Thyroid gland (tissue), 4 donors: ENCODE measurements around the gene SZT2.

Experiments used
- POLR2A ChIP-seq, 2 donors: fragments of 450-650 bp; IDR thresholded peaks; one replicate each; pipeline ENCODE4 v1.6.1; 2017; ENCODE audit warnings: antibody characterized with exemption in 2 of 2, mild to moderate bottlenecking in 2 of 2, moderate library complexity in 1 of 2
- TF ChIP-seq, protein P1 (sequence below), 6 experiments: fragments of 200-600 bp in 3 of 6; fragments of 450-650 bp in 3 of 6; sonication (generic) in 3 of 6; IDR thresholded peaks; one replicate each; pipeline ENCODE4 v1.5.1; 2016 to 2019; ENCODE audit warnings: antibody characterized with exemption in 6 of 6, mild to moderate bottlenecking in 2 of 6, inconsistent platforms in 1 of 6, moderate library complexity in 1 of 6

DNA sequence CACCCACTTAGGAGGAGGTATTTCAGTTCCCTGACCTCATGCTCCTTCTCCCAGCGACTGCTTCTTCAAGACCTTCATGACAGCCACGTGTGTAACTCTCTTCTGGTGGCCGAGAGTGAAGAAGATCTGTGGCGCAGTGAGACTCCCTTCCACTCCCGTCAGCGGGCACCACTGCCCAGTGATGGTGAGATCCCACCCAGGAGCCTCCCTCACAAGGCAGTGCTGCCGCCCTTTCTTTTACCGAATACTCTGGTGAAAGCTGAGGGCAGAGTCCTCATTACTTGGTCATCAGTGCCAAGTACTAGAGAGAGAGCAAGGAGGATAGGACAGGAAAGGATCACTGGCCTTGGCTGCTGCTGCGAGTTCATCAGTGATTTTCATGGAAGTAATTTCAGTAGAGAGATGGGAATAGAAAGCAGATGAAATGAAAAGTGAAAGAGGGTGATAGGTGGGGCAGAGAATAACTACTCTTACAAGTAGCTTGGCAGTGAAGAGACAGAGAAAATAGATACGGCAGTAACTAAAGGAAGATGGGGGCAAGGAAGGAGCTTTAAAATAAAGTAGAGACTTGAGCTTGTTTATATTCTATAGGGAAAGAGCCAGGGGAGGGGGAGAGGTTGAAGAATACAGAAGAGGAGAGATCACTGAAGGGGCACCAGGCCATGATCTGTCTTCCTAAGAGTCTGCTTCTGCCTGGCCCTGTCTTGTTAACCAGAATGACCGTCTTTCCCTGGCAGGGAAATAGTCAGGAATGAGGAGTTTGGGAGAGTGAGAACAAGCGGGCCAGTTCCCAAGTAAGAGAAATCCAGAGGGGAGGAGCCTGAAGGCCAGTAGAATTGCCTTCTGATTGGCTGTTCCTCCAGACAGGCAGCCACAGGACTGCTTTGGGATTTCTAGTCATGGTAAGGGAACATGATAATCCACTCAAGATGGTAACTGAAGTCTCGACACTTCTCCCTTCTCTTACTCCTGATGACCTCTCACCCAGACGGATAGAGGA, 45.7 kb downstream of the SZT2 start:
- TF ChIP-seq, protein P1, sequence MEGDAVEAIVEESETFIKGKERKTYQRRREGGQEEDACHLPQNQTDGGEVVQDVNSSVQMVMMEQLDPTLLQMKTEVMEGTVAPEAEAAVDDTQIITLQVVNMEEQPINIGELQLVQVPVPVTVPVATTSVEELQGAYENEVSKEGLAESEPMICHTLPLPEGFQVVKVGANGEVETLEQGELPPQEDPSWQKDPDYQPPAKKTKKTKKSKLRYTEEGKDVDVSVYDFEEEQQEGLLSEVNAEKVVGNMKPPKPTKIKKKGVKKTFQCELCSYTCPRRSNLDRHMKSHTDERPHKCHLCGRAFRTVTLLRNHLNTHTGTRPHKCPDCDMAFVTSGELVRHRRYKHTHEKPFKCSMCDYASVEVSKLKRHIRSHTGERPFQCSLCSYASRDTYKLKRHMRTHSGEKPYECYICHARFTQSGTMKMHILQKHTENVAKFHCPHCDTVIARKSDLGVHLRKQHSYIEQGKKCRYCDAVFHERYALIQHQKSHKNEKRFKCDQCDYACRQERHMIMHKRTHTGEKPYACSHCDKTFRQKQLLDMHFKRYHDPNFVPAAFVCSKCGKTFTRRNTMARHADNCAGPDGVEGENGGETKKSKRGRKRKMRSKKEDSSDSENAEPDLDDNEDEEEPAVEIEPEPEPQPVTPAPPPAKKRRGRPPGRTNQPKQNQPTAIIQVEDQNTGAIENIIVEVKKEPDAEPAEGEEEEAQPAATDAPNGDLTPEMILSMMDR (IDR thresholded peaks at IDR 0.05), result no peak
- peak in 1 of 2 donors; percentile 3 for TF ChIP-seq POLR2A (IDR thresholded peaks at IDR 0.05)
